ENCODE data around the gene SBNO2.

SBNO2 gene

DNA sequence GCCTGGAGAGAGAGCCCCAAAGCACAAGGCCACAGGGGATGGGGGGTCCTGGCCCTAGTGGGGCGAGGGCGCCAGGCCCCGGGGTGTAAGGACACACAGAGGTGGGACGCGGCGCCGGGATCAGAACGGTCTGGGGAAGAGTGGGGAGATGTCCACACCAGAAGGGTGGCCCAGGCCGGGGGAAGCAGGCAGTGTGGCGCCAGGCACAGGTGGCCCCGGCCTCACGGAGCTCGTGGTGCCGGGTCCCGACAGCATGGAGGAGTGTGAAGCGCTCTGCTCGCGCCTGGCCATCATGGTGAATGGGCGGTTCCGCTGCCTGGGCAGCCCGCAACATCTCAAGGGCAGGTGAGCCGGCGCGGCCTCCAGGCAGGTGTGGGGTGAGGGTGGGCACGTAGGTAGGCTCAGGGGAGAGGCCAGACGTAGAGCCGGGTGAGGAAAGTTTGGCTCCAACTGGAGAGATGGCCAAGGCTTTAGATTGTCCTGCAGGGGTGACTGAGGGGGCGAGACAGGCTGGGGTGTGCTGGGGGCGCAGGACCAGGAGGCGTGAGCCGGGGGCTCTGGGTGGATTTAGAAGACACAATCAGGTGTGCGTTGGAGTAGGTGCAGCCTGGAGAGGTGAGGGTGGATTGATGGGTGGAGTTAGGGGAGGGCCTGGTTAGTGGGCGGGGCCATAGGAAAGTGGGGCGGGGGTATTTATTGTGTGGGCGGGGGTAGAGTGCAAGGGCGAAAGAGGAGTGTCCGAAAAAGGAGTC, 110.0 kb downstream of the SBNO2 start:
- H3K4me3 ChIP-seq (ENCODE audit: low read depth, low read length), result no peak overlapping the region
- TF ChIP-seq, protein P1, sequence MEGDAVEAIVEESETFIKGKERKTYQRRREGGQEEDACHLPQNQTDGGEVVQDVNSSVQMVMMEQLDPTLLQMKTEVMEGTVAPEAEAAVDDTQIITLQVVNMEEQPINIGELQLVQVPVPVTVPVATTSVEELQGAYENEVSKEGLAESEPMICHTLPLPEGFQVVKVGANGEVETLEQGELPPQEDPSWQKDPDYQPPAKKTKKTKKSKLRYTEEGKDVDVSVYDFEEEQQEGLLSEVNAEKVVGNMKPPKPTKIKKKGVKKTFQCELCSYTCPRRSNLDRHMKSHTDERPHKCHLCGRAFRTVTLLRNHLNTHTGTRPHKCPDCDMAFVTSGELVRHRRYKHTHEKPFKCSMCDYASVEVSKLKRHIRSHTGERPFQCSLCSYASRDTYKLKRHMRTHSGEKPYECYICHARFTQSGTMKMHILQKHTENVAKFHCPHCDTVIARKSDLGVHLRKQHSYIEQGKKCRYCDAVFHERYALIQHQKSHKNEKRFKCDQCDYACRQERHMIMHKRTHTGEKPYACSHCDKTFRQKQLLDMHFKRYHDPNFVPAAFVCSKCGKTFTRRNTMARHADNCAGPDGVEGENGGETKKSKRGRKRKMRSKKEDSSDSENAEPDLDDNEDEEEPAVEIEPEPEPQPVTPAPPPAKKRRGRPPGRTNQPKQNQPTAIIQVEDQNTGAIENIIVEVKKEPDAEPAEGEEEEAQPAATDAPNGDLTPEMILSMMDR (conservative IDR thresholded peaks at IDR 0.05; ENCODE audit: low read depth, low read length), result no peak
- no peak for DNase-seq (ENCODE audit: low read depth)

DNA sequence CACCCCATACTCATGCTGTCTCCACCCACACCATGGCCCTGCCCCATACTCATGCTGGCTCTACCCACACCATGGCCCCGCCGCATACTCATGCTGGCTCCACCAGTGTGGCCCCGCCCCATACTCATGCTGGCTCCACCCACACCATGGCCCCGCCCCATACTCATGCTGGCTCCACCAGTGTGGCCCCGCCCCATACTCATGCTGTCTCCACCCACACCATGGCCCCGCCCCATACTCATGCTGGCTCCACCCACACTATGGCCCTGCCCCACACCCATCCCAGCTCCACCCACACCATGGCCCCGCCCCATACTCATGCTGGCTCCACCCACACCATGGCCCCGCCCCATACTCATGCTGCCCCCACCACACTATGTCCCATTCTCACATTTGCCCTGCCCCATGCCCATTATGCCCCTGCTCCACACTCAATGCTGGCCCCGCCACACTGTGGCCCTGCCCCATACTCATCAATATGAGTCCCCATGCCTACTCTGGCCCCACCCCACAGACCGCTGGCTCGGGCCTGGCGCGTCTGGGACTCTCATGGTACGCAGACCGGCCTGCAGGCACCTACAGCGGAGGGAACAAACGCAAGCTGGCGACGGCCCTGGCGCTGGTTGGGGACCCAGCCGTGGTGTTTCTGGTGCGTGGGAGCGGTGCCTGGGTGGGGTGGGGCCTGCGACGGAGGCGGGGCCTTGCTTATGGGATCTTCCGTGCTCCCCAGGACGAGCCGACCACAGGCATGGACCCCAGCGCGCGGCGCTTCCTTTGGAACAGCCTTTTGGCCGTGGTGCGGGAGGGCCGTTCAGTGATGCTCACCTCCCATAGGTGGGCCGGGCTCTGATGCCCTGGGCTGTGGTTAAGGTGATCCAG, 110.8 kb downstream of the SBNO2 start:
- no peak for DNase-seq (ENCODE audit: low read depth)
- TF ChIP-seq, protein P1 (conservative IDR thresholded peaks at IDR 0.05; ENCODE audit: low read depth, low read length), result no peak
- H3K4me3 ChIP-seq (ENCODE audit: low read depth, low read length), result no peak overlapping the region

DNA sequence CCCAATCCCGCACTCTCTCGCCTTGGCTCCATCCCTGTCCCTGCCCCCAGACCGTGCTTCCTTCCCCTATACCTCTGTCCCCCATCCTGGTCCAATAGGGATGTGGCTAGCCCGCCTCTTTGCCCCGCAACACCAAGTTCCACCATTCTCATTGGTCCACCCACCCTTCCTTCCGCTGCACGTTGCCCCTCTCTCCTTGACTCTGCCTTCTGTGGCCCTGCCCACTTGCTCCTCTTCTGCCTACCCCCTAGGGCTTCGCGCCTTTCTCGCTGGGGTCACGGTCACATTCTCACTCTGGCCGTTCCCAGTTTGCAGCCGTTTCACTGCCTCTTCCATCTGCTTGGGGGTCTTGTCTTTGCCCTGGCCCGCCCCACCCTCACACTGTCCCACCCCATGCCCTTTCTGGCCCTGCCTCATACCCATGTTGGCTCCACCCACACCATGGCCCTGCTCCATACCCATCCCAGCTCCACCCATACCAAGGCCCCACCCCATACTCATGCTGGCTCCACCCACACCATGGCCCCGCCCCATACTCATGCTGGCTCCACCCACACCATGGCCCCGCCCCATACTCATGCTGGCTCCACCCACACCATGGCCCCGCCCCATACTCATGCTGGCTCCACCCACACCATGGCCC, 111.6 kb downstream of the SBNO2 start:
- H3K4me3 ChIP-seq (ENCODE audit: low read depth, low read length), result no peak overlapping the region
- no peak for DNase-seq (ENCODE audit: low read depth)
- TF ChIP-seq, protein P1 (conservative IDR thresholded peaks at IDR 0.05; ENCODE audit: low read depth, low read length), result no peak

DNA sequence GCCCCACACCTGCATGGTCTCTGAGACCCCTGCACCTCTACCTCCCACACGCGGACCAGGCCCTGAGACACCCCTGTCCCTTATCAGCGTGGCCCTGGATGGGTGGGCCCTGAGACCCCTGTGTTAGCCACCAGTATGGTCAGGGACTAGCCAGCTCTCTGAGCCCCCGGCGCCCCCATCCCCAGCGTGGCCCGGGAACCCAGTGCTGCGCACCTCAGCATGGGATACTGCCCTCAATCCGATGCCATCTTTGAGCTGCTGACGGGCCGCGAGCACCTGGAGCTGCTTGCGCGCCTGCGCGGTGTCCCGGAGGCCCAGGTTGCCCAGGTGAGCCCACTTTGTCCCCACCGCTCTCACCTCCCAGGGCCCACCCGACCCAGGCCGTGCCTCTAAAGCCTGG, 112.1 kb downstream of the SBNO2 start:
- H3K4me3 ChIP-seq (ENCODE audit: low read depth, low read length), result no peak overlapping the region
- no peak for DNase-seq (ENCODE audit: low read depth)
- TF ChIP-seq, protein P1 (conservative IDR thresholded peaks at IDR 0.05; ENCODE audit: low read depth, low read length), result no peak

DNA sequence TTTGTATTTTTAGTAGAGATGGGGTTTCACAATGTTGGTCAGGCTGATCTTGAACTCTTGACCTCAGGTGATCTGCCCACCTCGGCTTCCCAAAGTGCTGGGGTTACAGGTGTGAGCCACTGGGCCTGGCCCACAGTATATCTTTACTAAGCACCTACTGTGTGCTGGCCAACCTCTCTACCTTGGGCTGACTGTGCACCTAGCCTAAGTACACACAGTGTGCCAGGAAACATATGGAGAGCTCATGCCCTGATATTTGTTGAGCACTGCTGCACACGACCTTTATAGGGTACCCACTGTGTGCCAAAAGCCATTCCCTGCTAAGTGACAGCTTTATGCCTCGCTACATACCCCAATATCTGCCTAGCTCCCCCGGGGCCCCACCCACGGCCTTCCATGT, 113.4 kb downstream of the SBNO2 start:
- TF ChIP-seq, protein P1 (conservative IDR thresholded peaks at IDR 0.05; ENCODE audit: low read depth, low read length), result no peak
- no peak overlapping the region for H3K4me3 ChIP-seq (ENCODE audit: low read depth, low read length)
- DNase-seq (ENCODE audit: low read depth), result no peak

DNA sequence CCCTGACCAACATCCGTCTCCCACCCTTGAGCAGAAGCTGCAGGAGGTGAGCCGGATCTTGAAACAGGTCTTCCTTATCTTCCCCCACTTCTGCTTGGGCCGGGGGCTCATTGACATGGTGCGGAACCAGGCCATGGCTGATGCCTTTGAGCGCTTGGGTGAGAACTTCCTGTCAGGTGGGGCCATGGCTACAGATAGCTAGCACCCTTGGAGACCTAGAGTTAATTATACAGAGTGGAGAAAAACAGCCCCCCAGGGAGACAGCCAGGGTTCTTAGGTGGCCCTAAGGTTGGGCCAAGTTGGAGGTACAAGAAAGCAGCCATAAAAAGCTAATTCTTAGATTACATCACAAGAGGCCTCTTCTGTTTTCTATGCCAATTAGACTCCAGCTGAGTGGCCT, 116.0 kb downstream of the SBNO2 start:
- no peak overlapping the region for H3K4me3 ChIP-seq (ENCODE audit: low read depth, low read length)
- TF ChIP-seq, protein P1 (conservative IDR thresholded peaks at IDR 0.05; ENCODE audit: low read depth, low read length), result no peak
- DNase-seq (ENCODE audit: low read depth), result no peak

All from choroid plexus epithelial cell (primary cell).